Stimulated activated CD4-positive, alpha-beta T cell treated with anti-CD3 and anti-CD28 coated beads, Interleukin-4, amount 100 ng/mL, for 48 hours (primary cell): ENCODE data around the gene GRAMD2B.
A peak's percentile ranks its signal among the peaks of the same experiment; 100 is the strongest.
"Not testable (repeated sequence)": the region's sequence is repeated elsewhere in the genome, so short reads cannot be mapped to it uniquely, and the experiment has no call there.

Experiments
- DNase-seq, 2 donors: peaks; one replicate each; pipeline ENCODE4 v3.0.0-alpha.2; 2020; ENCODE audit warnings: low read depth in 2 of 2

GRAMD2B gene, protein sequence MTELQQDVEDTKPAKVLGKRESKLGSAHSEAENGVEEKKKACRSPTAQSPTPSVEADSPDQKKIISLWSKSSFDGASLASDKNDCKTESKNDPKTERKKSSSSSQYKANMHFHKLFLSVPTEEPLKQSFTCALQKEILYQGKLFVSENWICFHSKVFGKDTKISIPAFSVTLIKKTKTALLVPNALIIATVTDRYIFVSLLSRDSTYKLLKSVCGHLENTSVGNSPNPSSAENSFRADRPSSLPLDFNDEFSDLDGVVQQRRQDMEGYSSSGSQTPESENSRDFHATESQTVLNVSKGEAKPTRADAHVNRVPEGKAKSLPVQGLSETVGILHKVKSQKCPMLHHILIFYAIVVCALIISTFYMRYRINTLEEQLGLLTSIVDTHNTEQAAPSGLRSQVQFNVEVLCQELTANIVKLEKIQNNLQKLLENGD

DNA sequence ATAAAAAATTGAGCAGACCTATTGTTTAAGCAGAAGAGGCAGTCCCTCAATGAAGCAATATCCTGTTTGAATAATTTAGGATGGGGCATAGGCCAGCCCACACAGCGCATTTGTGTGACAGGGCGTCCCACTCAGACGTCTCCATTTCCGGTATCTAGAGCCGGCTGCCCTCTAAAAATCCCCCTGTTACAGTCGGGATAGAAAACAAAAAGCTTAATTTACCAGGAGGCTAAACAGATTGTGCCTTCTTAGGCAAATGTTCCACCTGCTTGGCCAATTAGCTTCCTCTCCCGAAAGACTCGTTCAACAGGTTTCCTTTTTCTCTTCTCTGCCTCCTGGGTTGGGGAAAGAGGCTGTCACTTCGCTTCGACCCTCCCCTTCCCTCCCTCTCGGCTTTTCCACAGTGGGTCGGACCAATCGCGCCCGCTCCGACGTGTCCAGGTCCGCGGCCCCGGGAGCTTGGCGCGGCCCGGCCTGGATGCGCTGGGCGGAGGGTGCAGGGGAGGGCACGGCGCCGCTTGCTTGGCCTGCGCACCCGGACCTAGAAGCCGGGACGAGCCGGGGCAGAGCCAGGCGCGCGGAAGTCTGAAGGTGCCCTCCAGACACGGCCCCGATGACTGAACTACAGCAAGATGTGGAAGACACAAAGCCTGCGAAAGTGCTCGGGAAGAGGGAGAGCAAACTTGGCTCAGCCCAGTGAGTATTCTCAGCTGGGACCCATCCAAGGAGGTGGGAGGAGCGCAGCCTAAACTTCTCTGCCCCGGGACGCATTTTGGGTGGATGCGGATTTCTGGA lies at the start of gene GRAMD2B:
Gene GRAMD2B, plus strand, starts transcription at position 416 of the 795 bp plus-strand sequence. Its CDS starts 198 bp downstream, at position 614.
- DNase-seq = peak; percentile 48 to 54

- DNase-seq = no peak
These were observed 49.1 kb upstream of the GRAMD2B start for GRCh38 chr5:126374109-126374416.

- no peak for DNase-seq
These were observed 46.8 kb upstream of the GRAMD2B start for GRCh38 chr5:126376443-126376842.

GRCh38 chr5:126377424-126377823 lies 45.8 kb upstream of the GRAMD2B start:
- DNase-seq = no peak

DNA sequence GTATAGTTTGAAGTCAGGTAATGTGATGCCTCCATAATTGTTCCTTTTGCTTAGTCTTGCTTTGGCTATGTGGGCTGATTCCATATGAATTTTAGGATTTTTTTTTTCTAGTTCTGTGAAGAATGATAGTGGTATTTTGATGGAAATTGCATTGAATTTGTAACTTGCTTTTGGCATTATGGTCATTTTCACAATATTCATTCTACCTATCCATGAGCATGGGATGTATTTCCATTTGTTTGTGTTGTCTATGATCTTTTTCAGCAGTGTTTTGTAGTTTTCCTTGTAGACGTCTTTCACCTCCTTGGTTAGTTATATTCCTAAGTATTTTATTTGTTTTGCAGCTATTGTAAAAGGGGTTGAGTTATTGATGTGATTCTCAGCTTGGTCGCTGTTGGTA lies 42.9 kb upstream of the GRAMD2B start:
- DNase-seq = not testable (repeated sequence)

GRCh38 chr5:126383246-126383645 lies 40.0 kb upstream of the GRAMD2B start:
- no peak for DNase-seq

- DNase-seq = no peak
These were observed 39.4 kb upstream of the GRAMD2B start for GRCh38 chr5:126383776-126384175.

GRCh38 chr5:126384985-126385384 lies 38.2 kb upstream of the GRAMD2B start:
- DNase-seq = no peak

DNA sequence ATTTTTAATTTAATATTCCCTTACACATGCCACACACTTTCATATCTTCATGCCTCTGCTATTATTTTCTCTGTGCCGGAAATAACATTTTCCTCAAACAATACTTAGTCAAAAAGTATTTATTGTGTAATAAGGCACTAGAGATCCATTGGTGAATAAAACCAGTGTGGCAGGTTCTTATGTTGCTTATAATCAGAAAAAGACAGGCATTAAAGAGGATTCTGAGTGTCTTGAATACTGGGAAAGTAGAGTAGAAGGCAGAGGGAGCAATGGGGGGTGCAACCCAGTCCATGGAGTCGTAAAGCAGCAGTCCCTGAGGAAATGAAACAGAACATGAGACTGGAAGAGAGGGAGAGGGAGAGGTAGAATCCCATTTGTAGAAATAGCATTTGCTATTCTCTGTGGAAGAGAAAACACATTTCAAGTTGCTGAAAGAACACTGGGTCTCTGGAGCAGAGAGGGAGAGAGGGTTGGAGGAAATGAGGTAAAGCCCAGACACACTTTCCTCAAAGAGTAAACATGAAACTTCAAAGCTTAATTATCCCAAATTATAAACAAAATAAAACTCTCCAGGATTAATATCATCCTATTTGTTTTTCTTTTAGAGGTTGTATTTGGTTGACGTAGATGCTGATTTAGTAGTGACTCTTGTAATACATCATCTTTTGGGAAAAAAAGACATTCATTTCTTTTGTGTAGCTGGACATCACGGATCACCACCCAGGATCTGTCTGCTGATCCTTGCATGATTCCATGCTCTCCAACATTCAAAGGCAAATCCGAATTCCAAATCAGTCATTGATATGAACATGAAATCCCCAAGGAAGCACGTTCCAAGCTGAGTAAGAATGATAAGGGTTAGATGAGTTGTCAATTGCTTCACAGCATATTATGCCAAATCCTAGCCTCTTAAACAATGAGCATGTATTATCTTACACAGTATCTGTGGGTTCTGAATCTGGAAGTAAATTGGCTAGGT lies 37.4 kb upstream of the GRAMD2B start:
- DNase-seq = no peak

DNA sequence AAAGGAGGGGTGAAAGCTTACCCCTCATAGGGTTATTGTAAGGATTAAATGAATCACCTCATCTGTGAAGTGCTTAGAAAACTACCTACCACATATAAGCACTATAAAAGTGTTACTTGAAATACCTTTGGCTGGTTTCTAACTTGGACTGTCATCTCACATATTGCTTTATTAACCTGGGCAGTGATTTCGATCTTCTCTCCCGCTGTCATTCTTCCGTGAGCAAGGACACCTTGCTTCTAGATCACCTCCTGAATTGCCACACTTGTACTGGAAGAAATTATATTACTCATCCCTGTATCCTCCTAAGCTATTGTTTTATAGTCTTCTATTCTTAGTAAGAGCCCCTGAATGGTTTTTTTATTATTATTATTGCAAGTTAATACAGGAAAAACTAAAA lies 34.0 kb upstream of the GRAMD2B start:
- DNase-seq = no peak

- DNase-seq = no peak
These were observed 33.2 kb upstream of the GRAMD2B start for GRCh38 chr5:126390051-126390450.

- no peak for DNase-seq
These were observed 31.8 kb upstream of the GRAMD2B start for GRCh38 chr5:126391386-126391785.

- no peak for DNase-seq
These were observed 28.9 kb upstream of the GRAMD2B start for GRCh38 chr5:126394211-126394788.

DNA sequence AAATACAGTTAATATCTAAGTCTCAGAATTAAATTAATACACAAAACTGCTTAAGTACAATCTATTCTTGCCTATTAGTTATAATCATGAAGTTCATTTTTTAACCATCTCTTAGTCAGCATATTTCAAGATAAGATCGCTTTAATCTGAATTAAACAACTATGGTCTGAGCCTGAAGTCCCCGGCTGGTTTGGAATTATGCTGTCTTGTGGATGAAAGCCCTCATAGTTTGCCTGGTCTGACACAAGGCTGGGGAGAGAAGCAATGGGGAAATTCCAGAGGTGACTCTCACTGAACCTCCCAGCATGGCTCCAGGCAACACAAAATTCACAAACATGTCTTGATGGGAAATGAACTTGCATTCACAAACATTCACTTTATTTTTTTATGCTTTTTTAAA lies 28.0 kb upstream of the GRAMD2B start:
- no peak for DNase-seq

GRCh38 chr5:126395605-126396004 lies 27.6 kb upstream of the GRAMD2B start:
- no peak for DNase-seq

DNA sequence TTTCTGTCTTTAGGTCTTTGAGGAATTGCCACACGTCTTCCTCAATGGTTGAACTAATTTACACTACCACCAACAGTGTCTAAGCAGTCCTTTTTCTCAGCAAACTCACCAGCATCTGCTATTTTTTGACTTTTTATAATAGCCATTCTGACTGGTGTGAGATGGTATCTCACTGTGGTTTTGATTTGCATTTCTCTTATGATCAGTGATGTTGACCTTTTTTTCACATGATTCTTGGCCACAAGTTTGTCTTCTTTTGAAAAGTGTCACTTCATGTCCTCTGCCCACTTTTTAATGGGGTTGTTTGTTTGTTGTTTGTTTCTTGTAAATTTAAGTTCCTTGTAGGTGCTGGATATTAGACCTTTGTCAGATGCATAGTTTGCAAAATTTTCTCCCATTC lies 26.5 kb upstream of the GRAMD2B start:
- DNase-seq = not testable (repeated sequence)

GRCh38 chr5:126398791-126399190 lies 24.4 kb upstream of the GRAMD2B start:
- DNase-seq = no peak

DNA sequence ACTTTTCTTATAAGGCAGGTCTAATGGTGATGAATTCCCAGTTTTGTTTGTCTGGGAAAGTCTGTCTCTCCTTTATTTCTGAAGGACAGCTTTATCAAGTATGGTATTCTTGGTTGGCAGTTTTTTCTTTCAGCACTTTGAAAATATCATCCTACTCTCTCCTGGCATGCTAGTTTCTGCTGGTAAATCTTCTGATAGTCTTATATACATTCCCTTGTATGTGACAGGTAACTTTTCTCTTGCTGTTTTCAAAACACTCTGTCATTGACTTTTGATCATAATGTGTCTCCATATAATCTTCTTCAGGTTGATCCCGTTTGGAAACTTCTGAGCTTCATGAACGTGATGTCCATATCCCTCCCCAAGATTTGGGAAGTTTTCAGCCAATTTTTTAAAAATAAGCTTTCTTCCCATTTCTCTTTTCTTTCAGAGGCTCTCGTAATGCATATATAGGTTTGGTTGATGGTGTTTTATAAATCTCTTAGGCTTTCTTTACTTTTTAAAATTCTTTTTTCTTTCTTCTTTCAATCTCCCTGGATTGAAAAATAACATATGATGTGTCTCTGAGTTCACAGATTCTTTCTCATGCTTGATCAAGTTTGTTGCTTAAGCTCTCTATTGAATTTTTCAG lies 22.5 kb upstream of the GRAMD2B start:
- DNase-seq = no peak

DNA sequence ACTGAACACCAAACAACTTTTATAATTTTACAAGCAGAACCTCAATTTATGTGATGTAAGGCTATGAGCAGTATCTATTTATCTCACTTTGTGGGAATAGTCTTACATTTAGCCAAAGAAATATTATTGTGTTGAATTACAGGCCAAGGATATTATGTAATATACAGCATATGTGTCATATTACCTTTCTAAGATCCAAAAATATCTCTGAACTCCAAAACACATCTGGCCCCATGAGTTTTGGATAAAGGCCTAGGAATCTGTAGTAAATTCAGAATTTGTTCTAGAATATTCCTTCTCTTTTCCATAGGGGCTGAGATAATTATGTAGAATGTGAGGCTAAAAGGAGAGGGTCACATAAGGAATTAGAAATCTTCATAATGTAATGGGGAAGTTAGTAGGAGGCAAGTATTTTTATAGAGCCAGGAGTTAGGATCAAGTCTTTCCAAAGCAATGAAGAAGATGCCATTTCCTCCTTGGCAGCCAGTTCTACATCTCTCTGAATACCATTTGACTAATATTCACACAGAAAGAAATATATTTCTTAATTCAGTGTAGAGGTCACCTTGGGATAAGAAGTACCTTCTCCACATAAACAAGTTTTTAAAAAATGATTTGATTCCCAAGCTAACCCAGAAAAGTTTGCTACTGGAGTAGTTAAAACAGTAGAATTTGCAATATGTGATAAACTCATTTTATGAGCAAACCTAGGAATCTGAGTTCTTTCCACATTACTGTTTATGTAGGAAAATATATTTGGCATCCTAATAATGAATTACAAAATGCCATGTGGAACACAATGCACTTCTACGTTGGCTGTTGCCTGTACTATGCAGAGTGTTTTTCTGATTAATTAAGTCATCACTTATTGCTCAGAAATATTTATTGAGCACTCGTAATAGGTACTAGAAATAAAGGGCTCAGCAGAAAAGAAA lies 20.3 kb upstream of the GRAMD2B start:
- no peak for DNase-seq

DNA sequence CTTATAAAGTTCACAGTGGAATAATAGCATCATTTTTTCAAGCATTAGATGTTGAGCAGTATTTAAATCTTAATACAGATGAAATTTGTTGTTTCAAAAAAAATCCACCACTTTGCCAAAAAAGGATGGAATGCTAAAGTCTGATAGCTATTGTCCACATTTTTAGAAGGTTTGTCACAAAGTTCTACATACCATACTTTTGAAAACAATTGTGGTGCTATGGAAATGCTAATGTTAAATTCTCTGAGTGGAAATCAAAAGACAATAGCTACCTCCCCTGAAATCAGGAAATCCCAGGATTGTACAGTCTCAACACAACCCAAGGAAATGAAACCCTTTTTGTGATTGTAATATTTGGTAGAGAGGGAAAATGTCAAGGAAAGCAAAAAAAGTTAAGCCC lies 19.3 kb upstream of the GRAMD2B start:
- DNase-seq = no peak
